HEK293T (cell line): ENCODE measurements around the gene ENG.
"Not testable (repeated sequence)": the region's sequence is repeated elsewhere in the genome, so short reads cannot be mapped to it uniquely, and the experiment has no call there.

Experiments used
- CTCF ChIA-PET: fragments of 350-600 bp; formaldehyde crosslinking; extraction: SDS; loops from one replicate; lab custom pipeline; 2021; ENCODE audit warnings: antibody characterized with exemption, inconsistent platforms; lab: Yijun Ruan, JAX
- POLR2A ChIA-PET: fragments of 350-600 bp; formaldehyde crosslinking; extraction: SDS; loops from one replicate; lab custom pipeline; 2020; ENCODE audit warnings: antibody characterized with exemption, inconsistent platforms; lab: Yijun Ruan, JAX
- DNase-seq: peaks from one replicate; pipeline ENCODE4 v3.0.0; 2012; ENCODE audit warnings: mixed read lengths; ENCODE audit errors: extremely low spot score
- ARNT ChIP-seq: fragments of 450-650 bp; IDR thresholded peaks from 2 replicates; pipeline ENCODE4 v1.6.1; 2017; ENCODE audit warnings: mild to moderate bottlenecking
- BHLHE40 ChIP-seq: fragments of 450-650 bp; IDR thresholded peaks from 2 replicates; pipeline ENCODE4 v1.6.1; 2016; ENCODE audit warnings: mild to moderate bottlenecking, moderate library complexity, borderline replicate concordance
- CTBP1 ChIP-seq: fragments of 450-650 bp; IDR thresholded peaks from 2 replicates; pipeline ENCODE4 v1.6.1; 2016; ENCODE audit warnings: borderline replicate concordance
- FOXA1 ChIP-seq: fragments of 450-650 bp; IDR thresholded peaks from 2 replicates; pipeline ENCODE4 v1.6.1; 2016; ENCODE audit warnings: mild to moderate bottlenecking
- FOXK2 ChIP-seq: fragments of 450-650 bp; IDR thresholded peaks from 2 replicates; pipeline ENCODE4 v1.6.1; 2016; ENCODE audit warnings: mild to moderate bottlenecking
- FOXM1 ChIP-seq: fragments of 450-650 bp; IDR thresholded peaks from 2 replicates; pipeline ENCODE4 v1.6.1; 2017; ENCODE audit warnings: mild to moderate bottlenecking, borderline replicate concordance
- HDGF ChIP-seq: fragments of 450-650 bp; IDR thresholded peaks from 2 replicates; pipeline ENCODE4 v1.6.1; 2017; ENCODE audit warnings: antibody characterized with exemption, borderline replicate concordance
- L3MBTL2 ChIP-seq: fragments of 450-650 bp; conservative IDR thresholded peaks from 2 replicates; pipeline ENCODE4 v1.6.1; 2016; ENCODE audit warnings: mild to moderate bottlenecking
- LEF1 ChIP-seq: fragments of 450-650 bp; IDR thresholded peaks from 2 replicates; pipeline ENCODE4 v1.6.1; 2017; ENCODE audit warnings: mild to moderate bottlenecking, borderline replicate concordance
- NFRKB ChIP-seq: fragments of 450-650 bp; IDR thresholded peaks from 2 replicates; pipeline ENCODE4 v1.6.1; 2016; ENCODE audit warnings: mild to moderate bottlenecking, moderate library complexity
- SP1 ChIP-seq: fragments of 450-650 bp; IDR thresholded peaks from 2 replicates; pipeline ENCODE4 v1.6.1; 2017
- SUZ12 ChIP-seq: fragments of 450-650 bp; IDR thresholded peaks from 2 replicates; pipeline ENCODE4 v1.6.1; 2016; ENCODE audit warnings: mild to moderate bottlenecking
- TARDBP ChIP-seq: fragments of 450-650 bp; IDR thresholded peaks from 2 replicates; pipeline ENCODE4 v1.6.1; 2016
- ZNF384 ChIP-seq: fragments of 450-650 bp; IDR thresholded peaks from 2 replicates; pipeline ENCODE4 v1.6.1; 2016
- TF ChIP-seq, protein P1 (sequence below): fragments of 450-650 bp; IDR thresholded peaks from 2 replicates; pipeline ENCODE4 v1.6.1; 2016

Gene ENG

DNA sequence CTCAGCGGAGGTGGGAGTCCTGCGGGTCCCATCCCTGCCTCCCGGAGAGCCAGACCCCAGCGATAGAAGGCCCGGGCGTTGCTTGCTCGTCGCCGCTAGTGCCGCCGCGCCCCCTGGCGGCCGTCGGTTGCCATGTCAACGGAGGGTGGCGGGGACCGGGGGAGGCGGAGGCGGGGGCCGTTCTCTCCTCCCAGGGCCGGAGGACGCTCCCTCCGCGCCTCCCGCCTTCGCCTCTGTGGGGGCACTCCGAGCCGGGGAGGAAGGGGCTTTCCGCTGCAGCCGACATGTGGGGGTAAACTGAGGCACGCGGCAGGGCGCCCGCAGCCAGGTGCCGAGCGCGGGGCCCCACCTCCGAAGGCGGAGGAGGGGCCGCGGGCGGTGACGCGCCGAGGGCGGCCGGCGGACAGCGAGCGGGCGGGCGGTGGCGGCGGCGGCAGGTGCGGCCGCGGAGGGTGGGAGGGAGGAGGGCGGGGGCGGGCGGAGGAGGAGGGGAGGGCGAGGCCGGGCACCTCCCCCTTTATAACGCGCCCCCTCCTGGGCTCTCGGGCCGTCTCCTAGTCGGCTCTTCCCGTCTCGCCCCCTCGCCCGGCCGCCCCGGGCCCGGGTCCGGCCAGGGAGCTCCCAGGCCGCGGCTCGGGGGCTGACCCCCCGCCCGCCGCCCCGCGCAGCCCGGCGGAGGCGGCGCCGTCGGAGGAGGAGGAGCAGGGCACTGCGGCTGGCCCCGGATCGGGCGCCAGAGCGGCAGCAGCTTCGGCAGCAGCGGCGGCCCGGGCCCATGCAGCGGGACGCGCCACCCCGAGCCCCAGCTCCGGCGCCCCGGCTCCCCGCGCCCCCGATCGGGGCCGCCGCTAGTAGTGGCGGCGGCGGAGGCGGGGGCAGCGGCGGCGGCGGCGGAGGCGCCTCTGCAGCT lies 69.2 kb downstream of the ENG start:
- peak; percentile 91 for DNase-seq
- POLR2A ChIA-PET = interaction anchor here (0.6 to 2.2 kb wide), 14 partner anchors 14 to 178 kb away, joined by 3 to 9 read pairs (median 4); partner anchors contain the start of gene TOR2A
- TF ChIP-seq HDGF = no peak
- 0 out of 2 replicates have a peak, but pooled peaks have one; percentile 18 for TF ChIP-seq FOXM1
- CTCF ChIA-PET = interaction anchor here (0.8 to 2.2 kb wide), 5 partner anchors 14 to 51 kb away, joined by 3 to 10 read pairs (median 3); partner anchors contain the start of gene TOR2A

DNA sequence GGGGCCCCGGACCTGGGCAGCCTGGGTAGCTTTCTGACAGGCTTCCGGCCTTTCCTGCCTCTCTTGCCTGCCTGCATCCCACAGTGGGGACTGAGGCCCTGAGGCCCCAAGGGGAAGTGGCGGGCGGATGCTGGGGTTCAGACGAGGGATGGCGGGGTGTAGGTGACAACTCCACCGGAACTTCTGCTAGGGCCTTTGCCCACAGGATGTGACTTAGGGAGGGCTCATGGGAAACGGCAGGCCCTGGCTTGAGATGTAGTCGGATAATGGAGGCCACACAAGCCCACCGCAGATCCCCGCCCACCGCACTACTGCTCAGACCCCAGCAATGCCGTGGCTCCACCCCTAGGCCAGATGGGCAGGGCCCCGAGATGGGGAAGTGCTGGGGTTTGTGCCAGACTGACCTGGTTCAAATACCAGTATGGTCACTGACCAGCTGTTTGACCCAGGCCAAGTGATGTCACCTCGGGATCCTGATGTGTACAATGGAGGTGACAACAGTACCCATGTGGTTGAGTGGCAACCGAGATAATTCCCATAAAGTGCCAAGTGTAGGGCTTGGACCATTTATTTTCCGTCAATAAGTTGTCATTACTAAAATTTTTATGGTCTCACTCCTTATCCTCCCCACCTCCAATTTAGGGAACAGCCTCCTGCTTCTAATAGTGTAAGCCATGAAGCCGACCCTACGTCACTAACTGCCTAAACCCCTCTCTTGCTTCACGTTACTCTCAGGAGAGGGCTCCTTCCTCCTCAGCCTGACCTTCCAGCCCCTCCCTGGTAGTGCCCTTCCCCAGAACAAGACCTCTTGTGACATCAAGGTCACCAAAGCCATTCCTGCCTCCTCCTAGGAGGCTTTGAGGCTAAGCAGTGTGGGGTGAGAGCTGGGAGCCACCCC lies 71.1 kb downstream of the ENG start:
- CTCF ChIA-PET = interaction anchor here (0.9 to 1.2 kb wide), 2 partner anchors 12 to 40 kb away, joined by 3 read pairs; no protein-coding TSS in a partner anchor
- POLR2A ChIA-PET = no interaction called here
- DNase-seq = no peak
- no peak for TF ChIP-seq FOXK2
- no peak for TF ChIP-seq SUZ12
- TF ChIP-seq TARDBP = no peak
- TF ChIP-seq ZNF384 = no peak
- no peak for TF ChIP-seq LEF1

DNA sequence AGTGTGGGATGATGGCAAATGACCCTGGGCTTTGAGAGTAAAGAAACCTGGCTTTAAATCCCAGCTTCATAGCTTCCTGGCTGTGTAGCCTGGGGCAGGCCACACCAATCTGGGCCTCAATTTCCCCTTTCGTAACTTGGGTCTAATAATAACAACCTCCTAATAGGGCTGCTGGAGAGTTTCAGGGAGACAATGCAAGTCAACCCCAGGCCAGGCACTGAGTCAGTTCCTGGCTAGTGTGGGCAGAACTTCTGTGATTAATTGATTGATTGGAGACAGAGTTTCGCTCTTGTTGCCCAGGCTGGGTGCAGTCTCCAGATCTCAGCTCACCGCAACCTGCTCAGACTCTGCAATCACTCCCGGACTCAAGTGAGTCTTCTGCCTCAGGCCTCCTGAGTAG lies 72.7 kb downstream of the ENG start:
- TF ChIP-seq SUZ12 (no peak), FOXM1 (no peak), ARNT (no peak), TARDBP (no peak), BHLHE40 (no peak), L3MBTL2 (no peak), ZNF384 (no peak), HDGF (no peak), LEF1 (no peak), SP1 (no peak), FOXA1 (no peak), CTBP1 (no peak), NFRKB (no peak)
- TF ChIP-seq, protein P1, sequence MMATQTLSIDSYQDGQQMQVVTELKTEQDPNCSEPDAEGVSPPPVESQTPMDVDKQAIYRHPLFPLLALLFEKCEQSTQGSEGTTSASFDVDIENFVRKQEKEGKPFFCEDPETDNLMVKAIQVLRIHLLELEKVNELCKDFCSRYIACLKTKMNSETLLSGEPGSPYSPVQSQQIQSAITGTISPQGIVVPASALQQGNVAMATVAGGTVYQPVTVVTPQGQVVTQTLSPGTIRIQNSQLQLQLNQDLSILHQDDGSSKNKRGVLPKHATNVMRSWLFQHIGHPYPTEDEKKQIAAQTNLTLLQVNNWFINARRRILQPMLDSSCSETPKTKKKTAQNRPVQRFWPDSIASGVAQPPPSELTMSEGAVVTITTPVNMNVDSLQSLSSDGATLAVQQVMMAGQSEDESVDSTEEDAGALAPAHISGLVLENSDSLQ = no peak
- DNase-seq = no peak
- POLR2A ChIA-PET = no interaction called here
- CTCF ChIA-PET = no interaction called here

DNA sequence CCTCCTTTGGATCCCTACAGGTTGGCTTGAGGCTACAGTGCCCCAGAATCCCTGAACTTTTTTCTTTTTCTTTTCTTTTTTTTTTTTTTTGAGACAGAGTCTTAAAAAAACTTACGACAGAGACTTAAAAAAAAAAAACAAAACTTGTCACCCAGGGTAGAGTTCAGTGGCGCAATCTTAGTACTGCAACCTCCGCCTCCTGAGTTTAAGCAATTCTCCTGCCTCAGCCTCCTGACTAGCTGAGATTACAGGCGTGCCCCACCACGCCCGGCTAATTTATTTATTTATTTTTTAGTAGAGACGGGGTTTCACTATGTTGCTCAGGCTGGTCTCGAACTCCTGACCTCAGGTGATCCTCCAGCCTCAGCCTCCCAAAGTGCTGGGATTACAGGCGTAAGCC lies 73.5 kb downstream of the ENG start:
- DNase-seq, POLR2A ChIA-PET, CTCF ChIA-PET: not testable (repeated sequence)

DNA sequence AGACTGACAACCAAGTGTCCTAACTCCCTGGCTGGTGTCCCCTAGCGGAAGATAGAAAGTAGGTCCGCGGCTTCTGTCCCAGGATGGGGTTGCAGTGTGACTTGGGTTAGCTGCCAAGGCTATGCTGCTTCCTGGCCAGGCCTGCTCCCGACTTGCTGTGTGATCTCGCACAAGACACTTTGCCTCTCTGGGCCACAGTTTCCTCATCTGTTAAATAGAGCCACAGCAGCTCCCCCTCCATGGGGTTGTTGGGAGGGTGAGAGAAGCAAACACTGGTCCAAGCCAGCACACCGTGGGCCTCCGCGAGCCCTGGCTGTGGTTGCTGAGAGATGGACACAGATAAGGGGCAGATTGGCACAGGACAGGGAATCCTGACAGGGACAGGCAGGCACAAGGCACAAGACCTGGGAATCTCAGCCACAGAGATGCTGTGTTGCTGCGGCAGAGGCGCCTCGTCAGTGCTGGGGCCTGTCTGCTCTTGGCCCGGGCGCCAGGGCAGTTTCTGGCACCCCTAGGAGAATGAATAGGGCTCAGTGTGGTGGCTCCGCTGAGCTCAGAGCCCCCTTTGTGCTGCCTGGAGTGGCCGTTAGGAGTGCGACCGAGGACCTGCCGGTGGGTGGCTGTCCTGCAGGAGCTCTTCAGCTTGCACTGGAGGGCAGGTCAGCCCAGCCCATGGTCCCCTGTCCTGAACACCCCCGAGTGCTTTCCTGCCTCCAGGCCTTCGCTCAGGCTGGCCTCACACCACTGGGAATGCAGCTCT lies 74.2 kb downstream of the ENG start:
- ChIA-PET CTCF (no interaction called here), POLR2A (no interaction called here)
- DNase-seq = no peak
- TF ChIP-seq ZNF384 = no peak

DNA sequence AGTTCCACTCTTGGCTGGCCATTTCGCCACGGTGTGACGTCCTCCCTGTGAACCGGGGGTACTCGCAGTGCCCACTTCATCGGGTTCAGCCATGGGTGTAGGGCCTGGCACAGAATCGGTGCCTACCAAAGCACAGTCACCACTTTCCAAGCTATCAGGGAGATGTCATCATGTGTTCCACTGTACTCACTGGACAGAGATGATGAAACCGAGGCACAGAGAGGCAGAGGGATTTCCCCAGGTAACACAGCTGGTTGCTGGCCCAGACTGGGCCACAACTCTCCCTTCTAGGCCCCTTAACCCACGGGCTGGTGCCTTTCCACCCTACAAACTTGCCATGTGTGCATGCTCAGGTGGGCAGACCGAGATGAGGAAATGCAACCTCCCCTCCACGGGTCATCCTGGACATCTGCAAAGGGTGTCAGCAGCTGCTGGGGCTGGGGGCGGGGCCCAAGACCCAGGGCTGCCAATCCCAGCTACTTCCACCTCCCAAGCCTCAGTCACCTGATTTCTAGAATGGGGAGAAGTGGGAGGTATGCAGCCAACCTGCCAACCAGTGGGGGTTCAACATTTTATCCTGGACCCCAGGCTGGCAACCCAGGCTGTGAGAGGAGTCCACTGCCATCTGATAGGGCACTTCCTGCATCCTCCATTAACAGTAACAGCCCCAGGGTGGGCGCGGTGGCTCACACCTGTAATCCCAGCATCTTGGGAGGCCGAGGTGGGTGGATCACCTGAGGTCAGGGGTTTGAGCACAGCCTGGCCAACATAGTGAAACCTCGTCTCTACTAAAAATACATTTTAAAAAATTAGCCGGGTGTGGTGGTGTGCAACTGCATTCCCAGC lies 75.1 kb downstream of the ENG start:
- no peak for TF ChIP-seq FOXM1
- TF ChIP-seq SUZ12 = no peak
- no peak for TF ChIP-seq SP1
- TF ChIP-seq, protein P1 = no peak
- TF ChIP-seq ARNT = no peak
- TF ChIP-seq NFRKB = no peak
- ChIA-PET POLR2A (no interaction called here), CTCF (interaction anchor here (0.6 to 1.5 kb wide), 2 partner anchors 45 to 334 kb away, joined by 4 read pairs; partner anchors contain the start of gene TOR2A)
- no peak for DNase-seq
